Type B pancreatic cell (in vitro differentiated cells): ENCODE results near the gene TEKT4. TPM values are rescaled to one million over a fixed set of nuclear protein-coding genes. Genes with fewer than 3 reads are reported as not detected.
"Not testable (repeated sequence)": the region's sequence is repeated elsewhere in the genome, so short reads cannot be mapped to it uniquely, and the experiment has no call there.

ENCODE experiments used
- DNase-seq: peaks from one replicate; pipeline ENCODE4 v3.0.0; 2021; ENCODE audit warnings: mixed read lengths; ENCODE audit not compliant: unreplicated experiment; ENCODE audit errors: extremely low spot score
- H3K27ac Mint-ChIP-seq: 2 replicates; pipeline ENCODE4 v1.8.0; 2021; ENCODE audit warnings: mild to moderate bottlenecking, mixed read lengths
- H3K27me3 Mint-ChIP-seq: 2 replicates; pipeline ENCODE4 v1.8.0; 2021; ENCODE audit warnings: mixed read lengths
- H3K36me3 Mint-ChIP-seq: 2 replicates; pipeline ENCODE4 v1.8.0; 2021; ENCODE audit warnings: mixed read lengths
- H3K4me1 Mint-ChIP-seq: one replicate; pipeline ENCODE4 v1.8.0; 2021; ENCODE audit warnings: mixed read lengths; ENCODE audit not compliant: unreplicated experiment
- H3K4me3 Mint-ChIP-seq: 2 replicates; pipeline ENCODE4 v1.8.0; 2021; ENCODE audit warnings: mild to moderate bottlenecking, mixed read lengths
- H3K9me3 Mint-ChIP-seq: 2 replicates; pipeline ENCODE4 v1.8.0; 2021; ENCODE audit warnings: mixed read lengths
- total RNA-seq: library from RNA; stranded (reverse); gene quantifications from 2 replicates; pipeline ENCODE4 v1.2.1, GENCODE V29; 2021; ENCODE audit warnings: low replicate concordance
- TF ChIP-seq, protein P1 (sequence below): fragments of 200-600 bp; sonication (generic); conservative IDR thresholded peaks from 2 replicates; pipeline ENCODE4 v1.5.0; 2021; ENCODE audit warnings: antibody characterized with exemption, mild to moderate bottlenecking

The TEKT4 gene
- total RNA-seq, 1 donor from 2014 or later, result 0.34 TPM

DNA sequence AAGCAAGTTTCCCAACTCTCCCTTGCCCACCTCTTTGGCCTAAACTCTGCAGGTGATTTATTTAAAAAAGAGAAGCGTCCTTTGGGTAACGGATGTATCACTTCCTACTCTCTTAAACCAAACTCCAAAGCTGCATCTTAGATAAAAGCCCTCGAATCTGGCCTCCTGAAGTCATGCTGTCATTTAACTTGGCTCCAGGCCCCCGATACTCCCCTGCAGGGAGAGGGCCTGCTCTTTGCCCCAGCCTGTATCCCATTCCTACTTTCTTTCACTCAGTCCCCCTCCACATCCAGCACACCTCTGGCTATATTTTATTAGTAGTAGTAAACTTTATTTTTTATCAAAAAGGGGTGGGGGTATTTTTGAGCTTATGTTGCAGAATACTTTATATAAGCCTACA, 19.0 kb downstream of the TEKT4 start:
- H3K27ac Mint-ChIP-seq, result no peak overlapping the region
- DNase-seq, result no peak
- TF ChIP-seq, protein P1, sequence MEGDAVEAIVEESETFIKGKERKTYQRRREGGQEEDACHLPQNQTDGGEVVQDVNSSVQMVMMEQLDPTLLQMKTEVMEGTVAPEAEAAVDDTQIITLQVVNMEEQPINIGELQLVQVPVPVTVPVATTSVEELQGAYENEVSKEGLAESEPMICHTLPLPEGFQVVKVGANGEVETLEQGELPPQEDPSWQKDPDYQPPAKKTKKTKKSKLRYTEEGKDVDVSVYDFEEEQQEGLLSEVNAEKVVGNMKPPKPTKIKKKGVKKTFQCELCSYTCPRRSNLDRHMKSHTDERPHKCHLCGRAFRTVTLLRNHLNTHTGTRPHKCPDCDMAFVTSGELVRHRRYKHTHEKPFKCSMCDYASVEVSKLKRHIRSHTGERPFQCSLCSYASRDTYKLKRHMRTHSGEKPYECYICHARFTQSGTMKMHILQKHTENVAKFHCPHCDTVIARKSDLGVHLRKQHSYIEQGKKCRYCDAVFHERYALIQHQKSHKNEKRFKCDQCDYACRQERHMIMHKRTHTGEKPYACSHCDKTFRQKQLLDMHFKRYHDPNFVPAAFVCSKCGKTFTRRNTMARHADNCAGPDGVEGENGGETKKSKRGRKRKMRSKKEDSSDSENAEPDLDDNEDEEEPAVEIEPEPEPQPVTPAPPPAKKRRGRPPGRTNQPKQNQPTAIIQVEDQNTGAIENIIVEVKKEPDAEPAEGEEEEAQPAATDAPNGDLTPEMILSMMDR, result no peak
- no peaks in the 10 kb centered on the region for H3K9me3 Mint-ChIP-seq
- H3K36me3 Mint-ChIP-seq, result no peaks in the 10 kb centered on the region
- no peaks in the 10 kb centered on the region for H3K4me1 Mint-ChIP-seq
- no peak overlapping the region for H3K4me3 Mint-ChIP-seq
- peaks cover 7% of the 10 kb centered on the region for H3K27me3 Mint-ChIP-seq

DNA sequence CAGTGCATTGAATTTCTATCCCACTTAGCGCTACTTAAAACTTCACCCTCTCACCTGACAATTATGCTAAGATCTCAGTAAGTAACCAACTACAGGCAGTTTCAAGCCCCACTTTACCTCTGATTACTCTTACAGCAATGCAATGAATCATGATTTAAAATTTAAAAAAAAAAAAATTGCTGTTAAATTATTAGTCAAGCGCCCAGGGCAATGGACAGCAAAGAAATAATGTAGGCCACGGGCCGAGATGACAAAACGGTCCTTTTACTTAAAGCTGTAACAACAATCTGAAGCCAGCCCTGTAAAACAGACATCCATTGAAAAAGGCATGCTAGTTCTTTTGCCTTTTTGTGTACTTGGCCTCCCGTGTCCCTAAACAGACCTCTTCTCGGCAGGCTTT, 24.0 kb downstream of the TEKT4 start:
- H3K36me3 Mint-ChIP-seq, DNase-seq, H3K27ac Mint-ChIP-seq, H3K27me3 Mint-ChIP-seq, H3K4me1 Mint-ChIP-seq, H3K9me3 Mint-ChIP-seq, H3K4me3 Mint-ChIP-seq: not testable (repeated sequence)

DNA sequence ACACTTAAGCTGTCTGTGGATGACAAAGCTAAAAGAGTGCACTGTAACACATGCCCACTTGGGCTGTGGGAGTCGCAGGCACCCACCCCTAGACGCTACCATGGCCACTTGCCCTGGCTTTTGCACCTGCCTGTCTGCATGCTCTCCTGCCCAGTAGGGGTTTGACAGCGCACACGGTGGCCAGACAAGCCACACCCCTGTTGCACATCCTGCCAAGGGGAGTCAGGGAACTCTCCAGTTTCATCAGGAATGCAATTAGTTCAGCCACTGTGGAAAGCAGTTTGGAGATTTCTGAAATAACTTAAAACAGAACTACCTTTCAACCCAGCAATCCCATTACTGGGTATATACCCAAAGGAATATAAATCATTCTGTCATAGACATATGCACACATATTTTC, 35.7 kb downstream of the TEKT4 start:
- not testable (repeated sequence) for H3K27ac Mint-ChIP-seq, H3K4me1 Mint-ChIP-seq, H3K4me3 Mint-ChIP-seq, H3K9me3 Mint-ChIP-seq, H3K36me3 Mint-ChIP-seq, DNase-seq, H3K27me3 Mint-ChIP-seq

DNA sequence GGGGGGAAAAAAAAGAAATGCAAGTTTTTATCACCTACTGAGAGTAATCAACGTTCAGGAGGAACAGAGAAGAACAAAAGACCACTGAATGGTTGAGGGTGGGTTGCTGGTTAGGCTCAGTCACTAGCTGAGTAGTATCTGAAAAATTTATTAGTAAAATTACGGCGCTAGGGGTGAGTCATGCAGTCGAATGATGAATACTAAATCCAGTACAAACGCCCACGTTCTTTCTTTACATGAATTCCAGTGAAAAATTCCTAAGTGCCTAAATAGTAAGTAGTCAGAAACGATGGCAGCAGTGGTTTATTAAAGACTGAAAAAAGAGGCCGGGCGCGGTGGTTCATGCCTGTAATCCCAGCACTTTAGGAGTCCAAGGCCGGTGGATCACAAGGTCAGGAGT, 52.0 kb downstream of the TEKT4 start:
- Mint-ChIP-seq H3K27me3 (no peaks in the 10 kb centered on the region), H3K4me1 (no peaks in the 10 kb centered on the region), H3K27ac (no peak overlapping the region), H3K36me3 (no peaks in the 10 kb centered on the region), H3K4me3 (no peak overlapping the region), H3K9me3 (peaks cover 5% of the 10 kb centered on the region)
- no peak for DNase-seq
- TF ChIP-seq, protein P1, result no peak

DNA sequence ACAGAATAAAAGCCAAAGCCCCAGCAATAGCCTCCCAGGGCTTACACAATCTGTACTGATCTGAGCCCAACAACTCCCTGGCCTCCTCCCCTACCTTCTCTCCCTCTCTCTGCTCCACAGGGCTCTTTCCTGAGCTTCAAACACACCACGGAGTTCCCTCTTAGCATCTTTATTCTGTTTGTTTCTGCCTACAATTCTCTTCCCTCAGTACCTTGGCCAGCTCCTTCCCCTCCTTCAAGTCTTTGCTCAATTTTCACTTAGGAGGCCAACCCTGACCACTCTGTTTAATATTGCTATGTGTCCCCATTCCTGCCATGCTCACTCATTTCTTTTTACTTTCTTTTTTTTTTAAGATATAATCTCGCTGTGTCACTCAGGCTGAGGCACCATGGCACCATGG, 53.8 kb downstream of the TEKT4 start:
- H3K27me3 Mint-ChIP-seq, DNase-seq, H3K4me1 Mint-ChIP-seq, H3K36me3 Mint-ChIP-seq, H3K9me3 Mint-ChIP-seq, H3K27ac Mint-ChIP-seq, H3K4me3 Mint-ChIP-seq: not testable (repeated sequence)

Other genes with a start within 250 kb of the TEKT4 start
- gene MAL, start 154.3 kb downstream of the TEKT4 start, total RNA-seq, result 205 and 250 TPM in 2 replicates